ENCODE data around the gene SLCO2A1.

Gene SLCO2A1

GRCh38 chr3:133980550-133980949 is 49.2 kb downstream of the SLCO2A1 start:
- DNase-seq (ENCODE audit: low spot score): no peak

DNA sequence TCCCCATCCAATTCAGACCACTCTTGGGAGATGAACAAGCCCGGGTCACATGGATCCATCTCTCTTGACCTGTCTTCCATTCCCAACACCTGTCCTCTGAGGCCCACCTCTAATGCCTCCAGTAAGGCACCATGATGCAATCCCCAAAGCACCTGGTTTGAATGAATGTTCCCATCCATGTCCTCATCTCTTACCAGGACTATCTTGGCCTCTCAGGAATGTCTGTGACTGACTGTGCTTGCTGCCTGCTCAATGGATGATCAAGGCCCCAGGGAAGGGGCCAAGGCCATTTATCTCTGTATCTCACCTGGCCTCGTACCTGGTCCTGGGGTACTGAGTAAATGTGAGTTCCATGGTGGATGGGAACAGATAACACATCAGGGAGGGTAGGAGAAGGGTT is 49.7 kb downstream of the SLCO2A1 start:
- DNase-seq (ENCODE audit: low spot score): no peak

DNA sequence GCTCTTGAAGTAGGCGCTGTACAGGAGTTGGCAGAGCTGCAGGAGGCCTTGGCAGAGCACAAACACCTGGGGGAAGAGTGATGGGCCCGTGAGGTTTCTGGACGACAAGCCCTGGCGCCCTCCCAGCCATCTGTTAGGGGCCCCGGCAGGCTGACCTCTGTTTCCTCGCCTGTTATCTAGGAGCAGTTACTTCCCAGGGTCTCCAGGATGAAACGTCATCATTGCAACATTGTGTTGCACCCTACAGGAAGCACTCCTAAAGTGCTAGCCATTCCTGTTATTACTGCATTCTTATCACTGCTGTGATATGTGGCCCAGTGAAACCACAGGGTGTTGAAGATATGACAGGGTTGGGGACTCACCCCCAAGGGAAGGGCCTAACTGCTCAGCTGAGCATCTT is 50.2 kb downstream of the SLCO2A1 start:
- DNase-seq (ENCODE audit: low spot score): no peak

GRCh38 chr3:133977568-133977967 is 52.2 kb downstream of the SLCO2A1 start:
- DNase-seq (ENCODE audit: low spot score): no peak

GRCh38 chr3:133973249-133973980 is 56.3 kb downstream of the SLCO2A1 start:
- no peak for DNase-seq (ENCODE audit: low spot score)

GRCh38 chr3:133972156-133972555 is 57.6 kb downstream of the SLCO2A1 start:
- DNase-seq (ENCODE audit: low spot score): no peak

DNA sequence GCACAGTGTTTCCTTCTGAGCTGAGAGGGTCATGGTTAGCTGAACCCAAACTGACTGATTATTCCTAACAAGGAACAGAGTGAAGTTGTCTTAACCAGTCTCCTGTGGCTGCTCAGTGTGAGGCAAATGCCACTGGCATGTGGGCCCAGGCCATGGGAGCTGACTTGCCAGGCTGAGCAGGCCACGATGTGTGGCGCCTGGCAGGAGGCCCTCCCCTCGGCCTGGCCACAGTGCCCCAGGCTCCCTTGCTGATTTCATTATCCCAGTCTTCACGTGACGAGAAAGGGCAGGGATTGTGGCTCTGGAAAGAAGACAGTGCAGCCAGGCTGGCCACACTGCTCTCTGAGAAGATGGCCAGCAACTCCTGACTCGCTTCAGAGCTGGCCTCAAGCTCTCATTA is 58.8 kb downstream of the SLCO2A1 start:
- no peak for DNase-seq (ENCODE audit: low spot score)

- DNase-seq (ENCODE audit: low spot score): no peak
Measured at GRCh38 chr3:133970339-133970738, 59.4 kb downstream of the SLCO2A1 start.

GRCh38 chr3:133967992-133968892 is 61.5 kb downstream of the SLCO2A1 start:
- no peak for DNase-seq (ENCODE audit: low spot score)

- DNase-seq (ENCODE audit: low spot score): peak; percentile 31
Measured at GRCh38 chr3:133966954-133967353, 62.8 kb downstream of the SLCO2A1 start.

GRCh38 chr3:133965906-133966305 is 63.8 kb downstream of the SLCO2A1 start:
- DNase-seq (ENCODE audit: low spot score): no peak

DNA sequence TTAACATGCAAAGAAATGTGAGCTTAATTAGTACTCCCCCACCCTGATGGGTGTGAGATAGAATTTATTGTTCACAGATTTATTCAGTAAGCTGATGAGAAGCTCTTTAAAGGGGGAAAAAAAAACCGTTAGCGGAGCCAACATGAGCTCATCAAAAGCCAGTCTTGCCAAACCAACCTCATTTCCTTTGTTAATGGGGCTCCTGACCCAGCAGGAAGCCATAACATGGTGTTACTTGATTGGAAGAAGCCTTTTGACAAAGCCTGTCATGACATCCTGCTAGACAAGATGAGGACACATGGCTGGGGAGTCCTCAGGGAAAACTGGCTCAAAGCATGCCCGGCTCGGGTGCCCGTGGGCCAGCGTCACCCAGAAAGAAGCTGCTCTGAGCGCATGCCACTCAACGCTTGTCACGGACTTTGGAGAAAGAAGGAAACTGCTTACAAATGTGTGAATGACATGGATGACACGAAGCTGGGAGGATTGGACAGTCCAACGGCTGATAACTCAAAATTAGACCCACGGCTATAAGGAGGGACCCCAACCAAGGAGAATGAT is 64.6 kb downstream of the SLCO2A1 start:
- no peak for DNase-seq (ENCODE audit: low spot score)

GRCh38 chr3:133964547-133964946 is 65.2 kb downstream of the SLCO2A1 start:
- peak; percentile 35 for DNase-seq (ENCODE audit: low spot score)

DNA sequence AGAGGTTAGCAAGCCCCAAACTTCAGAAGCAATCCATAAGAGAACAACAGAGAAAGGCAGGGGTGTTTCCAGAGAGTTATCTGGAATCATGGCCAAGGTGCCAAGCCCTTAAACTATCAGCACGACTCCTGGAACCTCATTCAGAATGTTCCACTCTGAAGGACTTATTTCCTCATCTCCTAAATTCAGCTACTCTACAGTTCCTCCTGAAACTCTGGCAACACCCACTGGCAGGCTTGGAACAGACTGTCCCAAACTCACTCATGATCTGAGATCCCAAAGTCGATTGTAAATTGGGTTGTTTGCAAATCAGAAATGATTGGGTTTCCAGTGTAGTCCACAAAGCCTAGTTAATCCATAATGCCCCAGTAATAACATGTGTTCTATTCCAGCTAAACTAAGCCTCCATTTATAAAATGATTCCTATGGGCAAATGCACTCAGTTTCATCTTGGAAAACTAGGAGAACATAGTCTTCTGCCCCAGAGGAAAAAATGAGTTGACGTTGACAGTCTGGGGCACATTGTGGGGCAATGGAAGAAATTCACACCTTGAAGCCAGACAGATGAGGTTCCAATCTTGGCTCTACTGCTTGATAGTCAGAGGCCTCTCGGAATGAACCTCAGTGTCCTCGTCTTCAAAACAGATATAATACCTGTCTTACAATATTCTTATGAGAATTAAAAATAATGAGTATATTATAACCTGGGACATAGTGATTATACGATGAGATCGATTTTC is 65.9 kb downstream of the SLCO2A1 start:
- no peak for DNase-seq (ENCODE audit: low spot score)

DNA sequence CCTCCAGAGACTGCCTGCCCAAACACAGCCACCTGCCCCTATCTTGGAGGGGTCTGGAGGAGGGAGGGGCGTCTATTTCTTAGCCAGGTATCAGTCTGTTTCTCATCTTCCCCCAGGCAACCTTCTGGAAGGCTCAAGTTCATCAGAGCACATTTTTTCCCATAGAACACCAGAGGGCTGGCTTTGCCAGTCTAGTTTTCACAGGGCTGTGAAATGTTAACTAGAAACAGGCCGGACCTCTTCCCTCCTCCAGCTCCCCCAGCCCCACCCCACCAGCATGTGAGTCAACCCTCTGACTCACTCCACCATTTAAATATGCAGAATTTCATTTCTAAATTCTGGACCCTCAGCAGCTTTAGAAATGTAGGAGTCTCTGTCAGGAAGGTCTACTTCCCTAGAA is 66.9 kb downstream of the SLCO2A1 start:
- no peak for DNase-seq (ENCODE audit: low spot score)

DNA sequence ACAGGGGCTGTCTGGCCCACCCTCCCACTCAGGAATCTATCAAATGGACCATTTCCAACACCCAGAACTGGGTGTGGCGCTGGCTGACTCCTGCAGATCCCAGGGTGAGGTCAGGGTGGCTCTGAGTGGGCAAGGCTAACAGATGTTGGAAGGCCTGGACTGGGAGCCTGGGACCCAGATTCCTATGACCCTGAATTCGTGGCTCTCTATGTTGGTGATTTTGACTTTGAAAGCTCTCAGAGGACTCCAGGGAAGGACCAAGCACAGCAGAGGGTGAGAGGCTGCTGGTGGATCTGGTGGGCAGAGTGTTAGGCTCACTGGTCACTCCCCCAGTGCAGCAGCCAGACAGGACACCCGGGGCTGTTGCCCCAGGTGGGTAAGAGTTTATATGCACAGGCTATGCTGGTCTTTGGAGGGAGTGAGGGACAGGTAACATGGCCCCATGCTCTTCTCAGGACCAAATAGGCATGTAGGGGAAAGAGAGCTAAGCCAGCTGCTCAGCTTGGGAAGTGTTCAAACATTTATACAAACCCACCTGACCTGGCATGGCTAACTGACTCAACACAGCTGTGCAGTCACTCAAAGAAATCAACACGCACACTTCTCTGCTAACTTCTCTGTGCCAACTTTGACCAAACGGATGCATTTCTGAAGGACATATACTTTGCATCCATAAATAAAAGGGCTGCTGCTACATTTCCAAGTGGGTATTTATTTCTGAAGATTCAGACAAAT is 71.5 kb downstream of the SLCO2A1 start:
- no peak for DNase-seq (ENCODE audit: low spot score)

DNA sequence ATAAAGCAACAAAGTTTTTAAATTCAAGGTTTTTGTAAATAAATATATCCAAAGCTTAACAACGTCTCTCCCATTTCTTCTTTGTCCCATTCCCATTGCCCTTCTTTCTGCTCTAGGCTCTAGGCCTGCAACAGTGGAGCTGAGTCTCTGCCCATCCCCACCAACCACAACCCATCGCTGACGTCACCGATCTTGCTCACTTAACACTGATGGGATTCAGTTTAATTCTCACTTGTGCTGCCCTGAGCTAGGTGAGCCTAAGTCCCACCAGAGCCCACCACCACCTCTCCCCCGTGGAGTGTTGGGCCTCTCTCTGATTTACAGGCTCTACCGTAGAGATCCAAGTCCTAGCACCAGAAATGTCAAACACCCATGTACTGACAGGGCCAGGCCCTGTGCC is 72.7 kb downstream of the SLCO2A1 start:
- no peak for DNase-seq (ENCODE audit: low spot score)

GRCh38 chr3:133956353-133956752 is 73.4 kb downstream of the SLCO2A1 start:
- no peak for DNase-seq (ENCODE audit: low spot score)

GRCh38 chr3:133955892-133956291 is 73.8 kb downstream of the SLCO2A1 start:
- no peak for DNase-seq (ENCODE audit: low spot score)

DNA sequence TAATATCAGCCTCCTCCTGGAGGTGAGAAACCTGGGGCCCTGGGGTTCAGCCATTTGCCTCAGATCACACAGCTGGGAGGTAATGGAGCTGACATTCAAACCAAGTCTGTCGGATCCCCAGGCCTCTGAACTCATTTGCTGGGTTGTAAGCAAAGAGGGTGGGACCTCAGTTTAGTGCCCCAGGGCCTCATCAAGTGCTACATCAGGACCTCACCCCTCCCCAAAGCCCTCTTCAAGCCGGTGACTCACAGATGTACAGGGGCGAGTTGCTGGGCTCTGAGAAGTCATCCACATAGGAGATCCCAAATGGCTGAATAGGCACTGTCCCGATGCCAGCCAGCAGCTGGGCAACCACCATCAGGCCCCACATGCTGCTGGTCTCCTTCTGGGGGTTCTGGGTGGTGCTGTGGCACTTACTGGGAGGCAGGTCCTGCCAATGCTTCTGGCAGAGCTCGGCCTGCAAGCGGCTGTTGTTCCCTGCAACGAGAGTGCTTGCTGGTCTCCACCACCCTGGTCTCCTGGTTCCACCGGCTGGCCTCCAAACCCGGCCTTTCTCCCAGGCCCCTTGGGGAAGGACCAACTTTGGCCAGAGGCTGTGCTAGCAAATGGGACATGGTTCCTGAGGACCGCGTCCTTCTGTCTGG is 74.9 kb downstream of the SLCO2A1 start:
- no peak for DNase-seq (ENCODE audit: low spot score)

DNA sequence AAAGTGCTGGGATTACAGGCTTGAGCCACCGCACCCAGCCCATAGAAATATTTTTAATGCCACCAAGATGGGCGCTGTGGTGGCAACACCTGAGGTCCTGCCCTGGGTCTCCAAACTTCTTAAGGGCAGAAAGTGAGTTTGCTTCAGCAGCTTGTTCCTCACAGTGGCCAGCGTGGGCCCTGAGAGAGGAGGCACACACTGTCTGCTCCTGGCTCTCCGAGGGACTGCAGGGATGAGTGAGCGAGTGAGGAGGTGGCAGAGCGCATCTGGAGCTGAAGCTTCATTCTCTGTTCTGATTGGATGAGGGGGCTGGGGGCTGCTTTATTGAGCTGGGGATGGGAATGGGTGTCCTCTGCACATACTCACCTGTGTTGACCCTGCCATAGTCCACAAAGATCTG is 76.4 kb downstream of the SLCO2A1 start:
- DNase-seq (ENCODE audit: low spot score): no peak

Measured in iPS-NIHi11 (cell line).